HL-60 (cell line): Measurements from ENCODE around the gene DRC3.

Source experiments
- TF ChIP-seq, protein P1 (sequence below): IDR thresholded peaks from one replicate; pipeline ENCODE4 v1.5.1; 2011; ENCODE audit warnings: low read length, control low read depth, inconsistent platforms; ENCODE audit not compliant: insufficient read depth
- TF ChIP-seq, protein P2 (sequence below): IDR thresholded peaks from 2 replicates; pipeline ENCODE4 v1.6.1; 2012; ENCODE audit warnings: low read depth; ENCODE audit not compliant: insufficient replicate concordance

DNA sequence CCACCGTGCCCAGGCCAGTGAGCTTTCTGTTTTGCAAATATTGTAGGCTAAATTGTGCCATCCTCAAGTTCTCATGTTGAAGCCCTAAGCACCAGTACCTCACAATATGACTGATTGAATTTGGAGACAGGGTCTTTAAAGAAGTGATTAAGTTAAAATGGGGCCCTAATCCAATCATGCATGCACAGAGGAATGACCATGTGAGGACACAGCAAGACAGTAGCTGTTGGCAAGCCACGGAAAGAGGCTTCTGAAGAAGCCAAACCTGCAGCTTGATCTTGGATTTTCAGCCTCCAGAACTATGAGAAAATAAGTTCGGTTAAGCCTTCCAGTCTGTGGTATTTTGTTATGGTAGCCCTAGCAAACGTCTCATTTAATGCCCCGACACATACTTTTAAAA, 25.4 kb upstream of the DRC3 start:
- TF ChIP-seq, protein P1, sequence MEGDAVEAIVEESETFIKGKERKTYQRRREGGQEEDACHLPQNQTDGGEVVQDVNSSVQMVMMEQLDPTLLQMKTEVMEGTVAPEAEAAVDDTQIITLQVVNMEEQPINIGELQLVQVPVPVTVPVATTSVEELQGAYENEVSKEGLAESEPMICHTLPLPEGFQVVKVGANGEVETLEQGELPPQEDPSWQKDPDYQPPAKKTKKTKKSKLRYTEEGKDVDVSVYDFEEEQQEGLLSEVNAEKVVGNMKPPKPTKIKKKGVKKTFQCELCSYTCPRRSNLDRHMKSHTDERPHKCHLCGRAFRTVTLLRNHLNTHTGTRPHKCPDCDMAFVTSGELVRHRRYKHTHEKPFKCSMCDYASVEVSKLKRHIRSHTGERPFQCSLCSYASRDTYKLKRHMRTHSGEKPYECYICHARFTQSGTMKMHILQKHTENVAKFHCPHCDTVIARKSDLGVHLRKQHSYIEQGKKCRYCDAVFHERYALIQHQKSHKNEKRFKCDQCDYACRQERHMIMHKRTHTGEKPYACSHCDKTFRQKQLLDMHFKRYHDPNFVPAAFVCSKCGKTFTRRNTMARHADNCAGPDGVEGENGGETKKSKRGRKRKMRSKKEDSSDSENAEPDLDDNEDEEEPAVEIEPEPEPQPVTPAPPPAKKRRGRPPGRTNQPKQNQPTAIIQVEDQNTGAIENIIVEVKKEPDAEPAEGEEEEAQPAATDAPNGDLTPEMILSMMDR: no peak
- TF ChIP-seq, protein P2, sequence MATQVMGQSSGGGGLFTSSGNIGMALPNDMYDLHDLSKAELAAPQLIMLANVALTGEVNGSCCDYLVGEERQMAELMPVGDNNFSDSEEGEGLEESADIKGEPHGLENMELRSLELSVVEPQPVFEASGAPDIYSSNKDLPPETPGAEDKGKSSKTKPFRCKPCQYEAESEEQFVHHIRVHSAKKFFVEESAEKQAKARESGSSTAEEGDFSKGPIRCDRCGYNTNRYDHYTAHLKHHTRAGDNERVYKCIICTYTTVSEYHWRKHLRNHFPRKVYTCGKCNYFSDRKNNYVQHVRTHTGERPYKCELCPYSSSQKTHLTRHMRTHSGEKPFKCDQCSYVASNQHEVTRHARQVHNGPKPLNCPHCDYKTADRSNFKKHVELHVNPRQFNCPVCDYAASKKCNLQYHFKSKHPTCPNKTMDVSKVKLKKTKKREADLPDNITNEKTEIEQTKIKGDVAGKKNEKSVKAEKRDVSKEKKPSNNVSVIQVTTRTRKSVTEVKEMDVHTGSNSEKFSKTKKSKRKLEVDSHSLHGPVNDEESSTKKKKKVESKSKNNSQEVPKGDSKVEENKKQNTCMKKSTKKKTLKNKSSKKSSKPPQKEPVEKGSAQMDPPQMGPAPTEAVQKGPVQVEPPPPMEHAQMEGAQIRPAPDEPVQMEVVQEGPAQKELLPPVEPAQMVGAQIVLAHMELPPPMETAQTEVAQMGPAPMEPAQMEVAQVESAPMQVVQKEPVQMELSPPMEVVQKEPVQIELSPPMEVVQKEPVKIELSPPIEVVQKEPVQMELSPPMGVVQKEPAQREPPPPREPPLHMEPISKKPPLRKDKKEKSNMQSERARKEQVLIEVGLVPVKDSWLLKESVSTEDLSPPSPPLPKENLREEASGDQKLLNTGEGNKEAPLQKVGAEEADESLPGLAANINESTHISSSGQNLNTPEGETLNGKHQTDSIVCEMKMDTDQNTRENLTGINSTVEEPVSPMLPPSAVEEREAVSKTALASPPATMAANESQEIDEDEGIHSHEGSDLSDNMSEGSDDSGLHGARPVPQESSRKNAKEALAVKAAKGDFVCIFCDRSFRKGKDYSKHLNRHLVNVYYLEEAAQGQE: no peak
